T-helper 2 cell treated with Interferon-gamma antibody and Interleukin-4, amounts not matched to agents 100 ng/mL and 5 ng/mL, for 36 hours (primary cell): Measurements from ENCODE around the gene NR2F1. TPM values are rescaled to one million over a fixed set of nuclear protein-coding genes. Genes with fewer than 3 reads are reported as not detected.

ENCODE experiments used
- intact Hi-C: fragments of 100-400 bp; cut with micrococcal nuclease; formaldehyde crosslinking; loops from one replicate; pipeline ENCODE4 v1.15.1; 2023
- total RNA-seq: library from RNA; stranded (reverse); gene quantifications from 2 replicates; pipeline ENCODE4 v1.2.3, GENCODE V29; 2022

The NR2F1 gene
- total RNA-seq, 1 donor from 2014 or later = not detected

DNA sequence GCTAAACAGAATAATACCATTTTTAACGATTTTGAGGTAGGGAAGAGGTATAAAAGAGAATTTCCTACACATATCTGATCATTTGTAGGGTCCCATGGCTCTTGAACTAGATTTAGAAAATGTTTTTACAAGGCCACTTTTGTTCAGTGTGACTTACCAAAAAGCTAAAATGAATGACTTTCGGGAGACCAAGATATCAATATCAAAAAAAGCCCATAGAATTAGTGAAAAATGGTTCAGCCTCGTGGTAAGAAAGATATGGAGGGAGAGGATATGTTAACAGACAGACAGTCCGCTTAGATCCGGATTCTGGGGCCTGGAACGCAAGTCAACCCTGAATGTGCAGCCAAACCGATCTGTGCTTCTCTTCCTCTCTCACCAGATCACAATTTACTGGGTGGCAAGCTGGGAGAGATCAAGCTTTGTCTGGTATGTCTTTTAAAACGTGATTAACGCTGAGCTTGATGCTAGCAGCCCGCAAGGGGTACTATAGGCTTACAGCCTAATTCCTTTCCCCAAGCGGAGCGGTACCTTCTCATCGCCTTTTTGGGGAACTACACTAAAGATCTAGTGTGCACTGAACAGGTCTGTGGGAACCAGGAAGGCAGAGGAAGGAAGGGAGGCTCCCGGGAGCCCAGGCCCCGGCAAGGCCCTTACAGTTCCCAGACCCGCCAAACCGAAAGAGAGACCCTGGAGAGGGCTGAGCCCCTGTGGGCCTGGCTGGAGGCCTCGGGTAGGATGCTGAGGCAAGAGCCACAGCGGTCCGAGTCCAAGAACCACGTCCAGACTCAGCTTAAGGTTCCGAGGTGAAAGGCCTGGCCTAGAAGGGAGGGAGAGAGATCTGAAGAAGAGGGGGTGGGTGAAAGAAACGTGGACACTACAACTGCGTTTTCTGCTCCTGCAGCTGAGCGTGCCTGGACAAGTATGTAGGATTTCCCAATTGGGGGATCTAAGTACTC lies 4.9 kb upstream of the NR2F1 start:
- intact Hi-C loops = no loop called here

GRCh38 chr5:93578813-93579691 lies 4.0 kb upstream of the NR2F1 start:
- intact Hi-C loops = no loop called here

- intact Hi-C loops = loop anchor here (2.0 kb wide), 1 partner anchor 27 kb away; no protein-coding TSS in a partner anchor
Observed at GRCh38 chr5:93579692-93580062, 3.3 kb upstream of the NR2F1 start.

DNA sequence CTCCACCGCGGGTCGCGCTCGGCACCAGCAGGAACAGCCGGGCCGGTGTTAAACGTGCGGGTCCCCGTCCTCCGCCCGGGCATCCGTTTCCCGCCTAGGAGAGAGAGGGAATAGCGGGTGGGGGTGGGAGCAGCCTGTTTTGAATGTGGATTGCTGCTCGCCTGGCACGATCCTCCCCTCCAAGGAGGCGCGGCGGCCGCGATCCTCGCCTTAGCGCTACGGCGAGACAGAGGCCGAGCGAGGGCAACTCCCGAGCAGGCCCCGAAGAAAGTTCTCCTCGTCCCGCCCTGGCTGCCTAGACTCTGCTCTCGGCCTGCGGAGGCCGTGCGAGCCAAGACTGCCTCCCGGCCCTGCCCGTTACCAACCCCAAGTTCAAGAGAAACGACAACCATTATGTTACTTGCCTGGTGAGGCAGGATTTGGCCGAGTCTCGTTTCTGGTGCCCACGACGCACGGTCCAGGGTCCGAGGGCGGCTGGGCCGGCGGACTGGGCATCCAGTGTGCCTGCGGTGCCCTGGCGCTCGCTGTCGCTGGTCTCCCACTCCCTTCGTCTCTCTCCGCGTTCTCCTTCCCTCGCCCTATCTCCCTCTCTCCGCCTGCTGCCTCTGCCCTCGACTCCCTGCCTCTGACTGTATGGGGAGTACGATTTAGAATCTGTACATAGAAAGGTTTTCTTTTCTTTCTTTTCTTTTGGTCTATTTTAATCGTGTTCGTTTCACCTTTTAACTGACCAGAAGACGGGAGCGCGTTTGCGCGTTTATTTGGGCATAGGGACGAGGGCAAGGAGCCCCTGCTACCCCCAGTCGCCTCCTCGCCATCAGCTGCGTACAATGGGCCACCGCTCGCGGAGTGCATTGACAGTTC lies 2.7 kb upstream of the NR2F1 start:
- intact Hi-C loops = loop anchor here (2.0 kb wide), 1 partner anchor 27 kb away; no protein-coding TSS in a partner anchor

GRCh38 chr5:93580927-93581445 lies 2.0 kb upstream of the NR2F1 start, which contains the start of gene NR2F1-AS1:
Gene NR2F1-AS1, minus strand, starts transcription at chr5:93581219.
- intact Hi-C loops = loop anchor here (1.0 to 2.0 kb wide), 3 partner anchors 26 to 334 kb away; no protein-coding TSS in a partner anchor

- intact Hi-C loops = no loop called here
Observed at GRCh38 chr5:93582167-93582462, 907 bp upstream of the NR2F1 start.

- intact Hi-C loops = no loop called here
Observed at GRCh38 chr5:93583439-93583767, 381 bp downstream of the NR2F1 start.

DNA sequence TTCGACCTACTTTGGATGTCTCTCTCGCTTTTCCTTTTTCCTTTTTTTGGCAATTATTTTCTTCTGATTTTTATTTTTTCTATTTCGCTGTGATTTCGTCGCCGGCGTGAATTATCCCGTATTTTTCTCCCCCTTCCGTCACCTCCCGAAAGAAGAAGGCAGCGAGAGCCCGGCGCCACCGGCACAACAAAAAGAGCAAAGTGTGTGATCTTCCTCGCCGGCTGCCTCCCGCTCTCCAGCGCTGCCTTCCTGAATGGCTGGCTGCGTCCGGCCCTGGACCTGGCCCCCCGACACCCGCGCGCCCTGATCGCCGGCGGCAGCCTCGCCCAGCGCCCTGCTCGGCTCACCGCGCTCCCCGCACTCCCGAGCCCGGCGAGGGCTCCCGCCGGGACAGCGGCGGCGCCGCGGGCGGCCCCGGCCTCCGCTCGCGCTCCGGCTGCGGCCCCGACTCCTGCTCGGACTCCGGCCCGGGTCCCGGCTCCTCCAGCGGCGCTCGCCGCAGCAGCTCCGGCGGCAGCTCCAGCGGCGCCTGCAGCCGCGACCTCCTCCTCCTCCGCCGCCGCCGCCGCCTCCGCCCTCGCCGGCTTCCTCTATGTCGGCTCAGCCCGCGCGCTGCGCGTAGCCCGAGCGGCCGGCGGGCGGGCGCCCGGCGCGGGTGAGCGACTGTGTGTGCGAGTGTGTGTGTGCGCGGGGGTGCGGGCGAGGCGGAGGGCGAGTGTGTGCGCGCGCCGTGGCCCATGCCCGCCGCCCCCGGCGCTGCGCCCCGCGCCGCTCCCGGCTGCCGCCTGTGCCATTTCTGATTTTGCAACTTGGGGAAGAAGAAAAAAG lies 960 bp downstream of the NR2F1 start:
- intact Hi-C loops = loop anchor here (2.0 kb wide), 1 partner anchor 13 kb away; no protein-coding TSS in a partner anchor

GRCh38 chr5:93584596-93585040 lies 1.6 kb downstream of the NR2F1 start:
- intact Hi-C loops = loop anchor here (2.0 kb wide), 1 partner anchor 14 kb away; no protein-coding TSS in a partner anchor

GRCh38 chr5:93585041-93585766 lies 2.2 kb downstream of the NR2F1 start:
- intact Hi-C loops = loop anchor here (2.0 kb wide), 1 partner anchor 14 kb away; no protein-coding TSS in a partner anchor

DNA sequence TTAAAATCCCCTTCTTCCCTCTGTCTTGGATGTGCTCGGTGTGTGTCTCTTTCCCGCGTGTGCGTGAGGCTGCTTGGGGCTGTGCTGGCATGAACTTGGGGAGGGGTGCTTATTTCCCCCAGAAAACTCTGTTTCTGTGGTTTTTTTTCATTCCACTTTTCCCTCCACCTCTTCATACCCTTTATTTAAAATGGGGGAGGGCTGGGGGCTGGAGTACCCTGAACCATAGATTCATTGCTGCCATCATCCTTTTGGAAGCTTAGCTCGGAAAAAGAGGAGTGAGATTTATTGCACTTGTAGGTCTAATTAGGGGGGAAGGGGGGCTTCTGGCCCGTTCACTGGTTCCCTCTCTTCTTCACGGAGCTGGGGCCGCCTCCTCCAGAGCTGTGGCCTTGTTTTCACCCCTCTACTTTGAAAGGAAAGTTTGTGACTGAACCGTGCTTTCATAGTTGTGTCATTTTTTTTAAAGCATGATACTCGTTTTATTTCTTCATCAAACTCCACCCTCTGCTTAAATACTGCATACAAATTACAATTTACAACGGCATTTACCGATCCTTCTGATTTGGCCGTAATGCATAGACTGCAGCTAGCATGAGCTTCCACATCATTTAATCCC lies 2.9 kb downstream of the NR2F1 start:
- intact Hi-C loops = loop anchor here (1.0 to 2.0 kb wide), 2 partner anchors 15 to 25 kb away; no protein-coding TSS in a partner anchor

- intact Hi-C loops = loop anchor here (1.0 kb wide), 1 partner anchor 24 kb away; no protein-coding TSS in a partner anchor
Observed at GRCh38 chr5:93586736-93587596, 3.9 kb downstream of the NR2F1 start.

DNA sequence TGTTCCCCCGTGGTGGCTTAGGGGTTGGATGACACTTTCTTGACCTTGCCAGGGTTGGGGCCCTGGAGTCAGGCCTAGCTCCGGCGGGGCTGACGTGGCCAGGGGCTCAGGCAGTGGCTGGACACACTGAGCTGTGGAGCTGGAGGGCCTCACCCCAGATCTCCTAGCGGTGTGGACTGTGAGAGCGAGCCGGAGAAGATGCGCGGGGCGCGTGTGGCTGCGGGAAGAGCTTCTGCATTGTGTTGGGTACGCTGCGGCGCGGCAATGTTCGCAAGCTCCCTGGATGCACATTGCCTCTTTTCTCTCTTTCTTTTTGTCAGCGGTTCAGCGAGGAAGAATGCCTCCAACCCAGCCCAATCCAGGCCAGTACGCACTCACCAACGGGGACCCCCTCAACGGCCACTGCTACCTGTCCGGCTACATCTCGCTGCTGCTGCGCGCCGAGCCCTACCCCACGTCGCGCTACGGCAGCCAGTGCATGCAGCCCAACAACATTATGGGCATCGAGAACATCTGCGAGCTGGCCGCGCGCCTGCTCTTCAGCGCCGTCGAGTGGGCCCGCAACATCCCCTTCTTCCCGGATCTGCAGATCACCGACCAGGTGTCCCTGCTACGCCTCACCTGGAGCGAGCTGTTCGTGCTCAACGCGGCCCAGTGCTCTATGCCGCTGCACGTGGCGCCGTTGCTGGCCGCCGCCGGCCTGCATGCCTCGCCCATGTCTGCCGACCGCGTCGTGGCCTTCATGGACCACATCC lies 4.8 kb downstream of the NR2F1 start:
- intact Hi-C loops = no loop called here

DNA sequence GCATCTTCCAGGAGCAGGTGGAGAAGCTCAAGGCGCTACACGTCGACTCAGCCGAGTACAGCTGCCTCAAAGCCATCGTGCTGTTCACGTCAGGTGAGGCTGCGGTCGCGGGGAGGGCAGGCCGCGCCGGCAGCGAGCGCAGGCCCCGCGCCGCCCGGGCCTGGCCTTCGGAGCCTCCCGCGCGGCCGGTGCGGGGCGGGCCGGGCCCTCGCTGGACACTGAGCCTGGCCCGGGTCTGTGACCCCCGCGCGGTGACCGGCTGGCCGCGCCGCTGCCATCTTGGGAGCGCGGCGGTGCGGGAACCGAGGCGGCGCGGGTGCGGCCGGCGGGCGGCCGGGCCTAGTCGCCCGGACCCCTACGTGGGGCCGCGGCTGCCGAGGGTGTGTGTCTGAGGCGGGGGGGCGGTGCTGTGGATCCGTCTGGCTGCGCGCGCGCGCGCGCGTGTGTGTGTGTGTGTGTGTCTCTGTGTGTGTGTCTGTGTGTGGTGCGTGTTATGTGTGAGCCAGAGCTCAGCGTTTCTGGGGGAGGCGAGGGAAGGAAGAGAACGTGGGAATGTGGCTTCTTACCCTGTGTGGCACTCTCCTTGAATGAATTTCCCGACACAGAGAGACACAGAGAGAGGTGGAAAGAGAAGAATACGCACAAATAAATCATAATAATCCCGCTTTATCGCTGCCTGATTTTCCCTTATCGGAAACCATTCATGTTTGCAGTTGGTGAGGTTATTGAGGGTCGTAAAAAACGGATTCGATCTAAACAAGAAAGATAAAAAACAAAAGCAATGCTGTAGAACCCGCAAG lies 5.5 kb downstream of the NR2F1 start:
- intact Hi-C loops = no loop called here

- intact Hi-C loops = no loop called here
Observed at GRCh38 chr5:93589152-93589828, 6.3 kb downstream of the NR2F1 start.
